Thyroid gland (tissue), 4 donors: Measurements from ENCODE around the gene FAM171A1.

Experiments used
- CTCF ChIP-seq, 6 experiments: fragments of 200-600 bp in 3 of 6; fragments of 450-650 bp in 3 of 6; sonication (generic) in 3 of 6; IDR thresholded peaks; one replicate each; pipeline ENCODE4 v1.5.1; 2016 to 2019; ENCODE audit warnings: antibody characterized with exemption in 6 of 6, mild to moderate bottlenecking in 2 of 6, inconsistent platforms in 1 of 6, moderate library complexity in 1 of 6
- POLR2A ChIP-seq, 2 donors: fragments of 450-650 bp; IDR thresholded peaks; one replicate each; pipeline ENCODE4 v1.6.1; 2017; ENCODE audit warnings: antibody characterized with exemption in 2 of 2, mild to moderate bottlenecking in 2 of 2, moderate library complexity in 1 of 2

- TF ChIP-seq CTCF (IDR thresholded peaks at IDR 0.05) = no peak
- TF ChIP-seq POLR2A (IDR thresholded peaks at IDR 0.05) = no peak
These were observed 22.5 kb downstream of the FAM171A1 start for GRCh38 chr10:15348579-15348978.
